SK-N-SH (cell line): ENCODE results near the gene ANK3. TPM values are rescaled to one million over a fixed set of nuclear protein-coding genes. Genes with fewer than 3 reads are reported as not detected.

ENCODE experiments used
- CTCF ChIA-PET: fragments of 300-600, 350-600 bp; formaldehyde crosslinking; extraction: SDS; loops from one replicate; lab custom pipeline; 2021; lab: Yijun Ruan, JAX
- POLR2A ChIA-PET: fragments of 350-600 bp; sonication (Branson Sonifier 250); formaldehyde crosslinking; extraction: SDS; loops from one replicate; lab custom pipeline; 2020; ENCODE audit warnings: antibody characterized with exemption, inconsistent platforms; lab: Yijun Ruan, JAX
- DNase-seq: peaks from one replicate; pipeline ENCODE4 v3.0.0; 2012
- H2AFZ ChIP-seq: fragments of 200-600 bp; sonication (generic); 2 replicates; pipeline ENCODE4 v1.8.1; 2016; ENCODE audit warnings: antibody characterized with exemption, mild to moderate bottlenecking, low read depth
- H3F3A ChIP-seq: fragments of 200-600 bp; sonication (generic); replicated peaks from 2 replicates; pipeline ENCODE3; 2016; ENCODE audit warnings: antibody characterized with exemption, mild to moderate bottlenecking; ENCODE audit not compliant: insufficient read depth
- H3K27ac ChIP-seq, 2 experiments: fragments of 200-500 bp in 1 of 2; fragments of 200-600 bp in 1 of 2; sonication (Bioruptor generic) in 1 of 2; sonication (generic), shearing (Covaris generic) in 1 of 2; 2 replicates each; pipeline versions ENCODE4 v1.5.1 to v1.6.1; 2014 to 2016; ENCODE audit warnings: low read depth in 2 of 2, inconsistent platforms in 1 of 2, low read length in 1 of 2, mild to moderate bottlenecking in 1 of 2, mixed read lengths in 1 of 2
- H3K27me3 ChIP-seq: fragments of 200-600 bp; sonication (generic), shearing (Covaris generic); 2 replicates; pipeline ENCODE4 v1.6.1; 2016; ENCODE audit warnings: mixed run types; ENCODE audit not compliant: insufficient read depth
- H3K36me3 ChIP-seq, 2 experiments: fragments of 200-500 bp in 1 of 2; fragments of 200-600 bp in 1 of 2; sonication (Bioruptor generic) in 1 of 2; sonication (generic) in 1 of 2; replicated peaks in 1 of 2; 2 replicates each; pipeline versions ENCODE3 to v1.5.1; 2014 to 2016; ENCODE audit warnings: low read length in 1 of 2, mild to moderate bottlenecking in 1 of 2; ENCODE audit not compliant: insufficient read depth in 2 of 2, control insufficient read depth in 1 of 2
- H3K4me1 ChIP-seq, 2 experiments: fragments of 200-500 bp in 1 of 2; fragments of 200-600 bp in 1 of 2; sonication (Bioruptor generic) in 1 of 2; sonication (generic), shearing (Covaris generic) in 1 of 2; 2 replicates each; pipeline versions ENCODE4 v1.5.1 to v1.6.1; 2014 to 2016; ENCODE audit warnings: low read depth in 1 of 2, low read length in 1 of 2, mixed run types in 1 of 2; ENCODE audit not compliant: insufficient read depth in 2 of 2, control insufficient read depth in 1 of 2
- H3K4me2 ChIP-seq: fragments of 200-600 bp; sonication (generic), shearing (Covaris generic); 2 replicates; pipeline ENCODE4 v1.6.1; 2017; ENCODE audit warnings: mixed run types
- H3K4me3 ChIP-seq, 2 experiments: fragments of 200-500 bp in 1 of 2; fragments of 200-600 bp in 1 of 2; sonication (Bioruptor generic) in 1 of 2; sonication (generic), shearing (Covaris generic) in 1 of 2; 2 replicates each; pipeline versions ENCODE4 v1.5.1 to v1.8.1; 2014 to 2016; ENCODE audit warnings: low read depth in 2 of 2, inconsistent platforms in 1 of 2, low read length in 1 of 2, mild to moderate bottlenecking in 1 of 2, mixed read lengths in 1 of 2, moderate library complexity in 1 of 2
- H3K79me2 ChIP-seq: fragments of 200-600 bp; sonication (generic); 2 replicates; pipeline ENCODE4 v1.8.1; 2017; ENCODE audit warnings: mild to moderate bottlenecking; ENCODE audit not compliant: insufficient read depth
- H3K9ac ChIP-seq: fragments of 200-600 bp; sonication (generic); 2 replicates; pipeline ENCODE4 v1.6.1; 2017; ENCODE audit warnings: mixed run types
- H3K9me2 ChIP-seq: fragments of 200-600 bp; sonication (generic); 2 replicates; pipeline ENCODE4 v1.6.1; 2017; ENCODE audit warnings: mixed run types
- H3K9me3 ChIP-seq: fragments of 200-600 bp; sonication (generic); 2 replicates; pipeline ENCODE4 v1.6.1; 2017; ENCODE audit warnings: mixed run types, mild to moderate bottlenecking, moderate library complexity
- H4K20me1 ChIP-seq: fragments of 200-600 bp; sonication (generic); 2 replicates; pipeline ENCODE4 v1.6.1; 2017; ENCODE audit warnings: mild to moderate bottlenecking, mixed run types; ENCODE audit not compliant: insufficient read depth
- CHD2 ChIP-seq: fragments of 150-350 bp; IDR thresholded peaks from 2 replicates; pipeline ENCODE4 v1.6.1; 2018; ENCODE audit warnings: low read length; ENCODE audit not compliant: partially characterized antibody
- EZH2phosphoT487 ChIP-seq: fragments of 200-600 bp; sonication (generic); IDR thresholded peaks from 2 replicates; pipeline ENCODE4 v1.6.1; 2017; ENCODE audit warnings: low read depth, mixed run types, mild to moderate bottlenecking, antibody characterized with exemption, moderate library complexity, borderline replicate concordance
- FOSL2 ChIP-seq: IDR thresholded peaks from 2 replicates; pipeline ENCODE4 v1.4.0; 2012; ENCODE audit warnings: low read depth, mild to moderate bottlenecking, moderate library complexity, borderline replicate concordance
- FOXJ3 ChIP-seq: sonication (generic); formaldehyde crosslinking; IDR thresholded peaks from 2 replicates; pipeline ENCODE4 v1.5.1; 2020; ENCODE audit warnings: mild to moderate bottlenecking, missing genetic modification reagents
- FOXM1 ChIP-seq: IDR thresholded peaks from 2 replicates; pipeline ENCODE4 v1.4.0; 2012; ENCODE audit warnings: low read depth, mild to moderate bottlenecking
- GABPA ChIP-seq: IDR thresholded peaks from 2 replicates; pipeline ENCODE4 v1.4.0; 2012; ENCODE audit warnings: low read depth, mild to moderate bottlenecking
- JUND ChIP-seq: IDR thresholded peaks from 2 replicates; pipeline ENCODE4 v1.4.0; 2012
- MAX ChIP-seq: IDR thresholded peaks from 2 replicates; pipeline ENCODE4 v1.4.0; 2012; ENCODE audit warnings: low read depth
- MEF2A ChIP-seq: IDR thresholded peaks from 2 replicates; pipeline ENCODE4 v1.4.0; 2012; ENCODE audit warnings: low read depth, borderline replicate concordance
- MXI1 ChIP-seq: IDR thresholded peaks from 2 replicates; pipeline ENCODE4 v1.6.1; 2012; ENCODE audit warnings: mild to moderate bottlenecking, low read depth, low read length, improper control_type of control experiment
- NFIC ChIP-seq: IDR thresholded peaks from 2 replicates; pipeline ENCODE4 v1.4.0; 2012; ENCODE audit warnings: borderline replicate concordance
- NRF1 ChIP-seq: IDR thresholded peaks from 2 replicates; pipeline ENCODE4 v1.6.1; 2012; ENCODE audit warnings: low read depth, mild to moderate bottlenecking, low read length
- PBX3 ChIP-seq: IDR thresholded peaks from 2 replicates; pipeline ENCODE4; 2012
- RCOR1 ChIP-seq: fragments of 150-350 bp; IDR thresholded peaks from 2 replicates; pipeline ENCODE4 v1.6.1; 2017; ENCODE audit warnings: antibody characterized with exemption, low read length
- REST ChIP-seq: IDR thresholded peaks from 2 replicates; pipeline ENCODE4 v1.6.1; 2012; ENCODE audit warnings: mild to moderate bottlenecking, low read depth, low read length, moderate library complexity
- RFX5 ChIP-seq: IDR thresholded peaks from 2 replicates; pipeline ENCODE4 v1.6.1; 2012; ENCODE audit warnings: mild to moderate bottlenecking, improper control_type of control experiment, low read length
- RXRA ChIP-seq: IDR thresholded peaks from 2 replicates; pipeline ENCODE4 v1.4.0; 2012; ENCODE audit warnings: low read depth, mild to moderate bottlenecking, borderline replicate concordance
- SMC3 ChIP-seq: IDR thresholded peaks from 2 replicates; pipeline ENCODE4 v1.6.1; 2012; ENCODE audit warnings: low read depth, low read length, improper control_type of control experiment
- TAF1 ChIP-seq: IDR thresholded peaks from 2 replicates; pipeline ENCODE4 v1.6.1; 2012; ENCODE audit warnings: low read depth, mild to moderate bottlenecking, low read length, moderate library complexity, borderline replicate concordance
- USF1 ChIP-seq: IDR thresholded peaks from 2 replicates; pipeline ENCODE4 v1.4.0; 2012; ENCODE audit warnings: low read depth, borderline replicate concordance
- YY1 ChIP-seq: IDR thresholded peaks from 2 replicates; pipeline ENCODE4 v1.4.0; 2012; ENCODE audit warnings: low read depth, mild to moderate bottlenecking
- ZBTB33 ChIP-seq: IDR thresholded peaks from 2 replicates; pipeline ENCODE4 v1.4.0; 2012; ENCODE audit warnings: low read depth, borderline replicate concordance
- WGBS: methylation state at CpG from one replicate; pipeline ENCODE4 v1.1.6; 2017; ENCODE audit warnings: low lambda C conversion rate; 5-methylcytosine and 5-hydroxymethylcytosine counted together
- polyA plus RNA-seq, 3 experiments: library from polyadenylated mRNA; depleted of rRNA; stranded (reverse); fragments of >200 nt; gene quantifications; 2 replicates each; pipeline ENCODE4 v1.2.3, GENCODE V29; 2012

Gene ANK3
- polyA plus RNA-seq, 1 of the 3 experiments (the other 2 are of a cell fraction) = 10.0 TPM

- CTCF ChIA-PET = interaction anchor here (0.6 kb wide), 1 partner anchor 111 kb away, joined by 3 read pairs; no protein-coding TSS in a partner anchor
- no peak for DNase-seq
- no peaks in the 10 kb centered on the region for H4K20me1 ChIP-seq
- H3K9me2 ChIP-seq = no peaks in the 10 kb centered on the region
- TF ChIP-seq NRF1 (no peak), JUND (no peak), PBX3 (no peak), GABPA (no peak), FOXJ3 (CRISPR knock-in tag) (no peak), SMC3 (no peak), ZBTB33 (no peak), FOXM1 (no peak), CHD2 (no peak), MXI1 (no peak), RXRA (no peak), FOSL2 (no peak), MAX (no peak), RCOR1 (no peak), MEF2A (no peak)
- TF ChIP-seq, all 33 proteins: peak for 0
- no peaks in the 10 kb centered on the region for H3K9me3 ChIP-seq
- no peak overlapping the region for H3K4me3 ChIP-seq
- H3K27me3 ChIP-seq = no peaks in the 10 kb centered on the region
- H3K27ac ChIP-seq = no peak overlapping the region
- no peaks in the 10 kb centered on the region for H3K79me2 ChIP-seq
- H3K36me3 ChIP-seq = no peaks in the 10 kb centered on the region
- H2AFZ ChIP-seq = no peak overlapping the region
- H3K9ac ChIP-seq = no peak overlapping the region
- H3K4me2 ChIP-seq = no peak overlapping the region
- POLR2A ChIA-PET = no interaction called here
- no peaks in the 10 kb centered on the region for H3K4me1 ChIP-seq
- H3F3A ChIP-seq = no peaks in the 10 kb centered on the region
- 80% methylated on average over 2 of the region's 2 CpGs for WGBS
Observed at GRCh38 chr10:60323162-60323561, 66.5 kb downstream of the ANK3 start.

GRCh38 chr10:60320666-60321065 is 69.0 kb downstream of the ANK3 start:
- CTCF ChIA-PET = interaction anchor here (0.7 to 0.9 kb wide), 2 partner anchors 11 to 1451 kb away, joined by 3 to 4 read pairs; no protein-coding TSS in a partner anchor
- Histone ChIP-seq H3K9me2 (no peaks in the 10 kb centered on the region), H3K4me2 (no peak overlapping the region), H3K27ac (no peak overlapping the region), H4K20me1 (no peaks in the 10 kb centered on the region), H3K36me3 (no peaks in the 10 kb centered on the region), H3K27me3 (no peaks in the 10 kb centered on the region), H3F3A (no peaks in the 10 kb centered on the region), H3K4me3 (no peak overlapping the region), H3K79me2 (no peaks in the 10 kb centered on the region), H3K9ac (no peak overlapping the region), H2AFZ (no peak overlapping the region), H3K4me1 (peaks cover 0 to 4% of the 10 kb centered on the region in 2 experiments; a peak in 2 of 4 replicates), H3K9me3 (no peaks in the 10 kb centered on the region)
- no peak for DNase-seq
- POLR2A ChIA-PET = no interaction called here
- WGBS = 92% methylated on average over 1 of the region's 1 CpG
- TF ChIP-seq RFX5 = no peak
- TF ChIP-seq MXI1 = no peak
- TF ChIP-seq TAF1 = no peak
- TF ChIP-seq EZH2phosphoT487 = no peak
- no peak for TF ChIP-seq GABPA
- TF ChIP-seq JUND = no peak
- no peak for TF ChIP-seq SMC3
- TF ChIP-seq FOXM1 = no peak
- TF ChIP-seq CHD2 = no peak
- TF ChIP-seq YY1 = no peak
- no peak for TF ChIP-seq NFIC
- no peak for TF ChIP-seq USF1
- TF ChIP-seq REST = no peak
